HFF-Myc (cell line): ENCODE data around the gene SLC25A41.

Experiments
- DNase-seq: peaks from one replicate; pipeline ENCODE4 v3.0.0-alpha.2; 2011; ENCODE audit warnings: low read depth; ENCODE audit errors: extremely low read depth
- H3K4me3 ChIP-seq: replicated peaks from 2 replicates; pipeline ENCODE4 v1.5.1; 2011; ENCODE audit warnings: low read depth, mild to moderate bottlenecking, control low read depth, low read length
- CTCF ChIP-seq: IDR thresholded peaks from 2 replicates; pipeline ENCODE4 v1.5.1; 2012; ENCODE audit warnings: mild to moderate bottlenecking, low read depth, low read length, control low read depth; ENCODE audit errors: missing control alignments

Gene SLC25A41

GRCh38 chr19:6446452-6446851 lies 12.9 kb upstream of the SLC25A41 start:
- DNase-seq, result no peak
- no peak overlapping the region for H3K4me3 ChIP-seq
- TF ChIP-seq CTCF, result no peak

- DNase-seq, result no peak
- no peak for TF ChIP-seq CTCF
- no peak overlapping the region for H3K4me3 ChIP-seq
Observed at GRCh38 chr19:6443986-6444385, 10.4 kb upstream of the SLC25A41 start.

DNA sequence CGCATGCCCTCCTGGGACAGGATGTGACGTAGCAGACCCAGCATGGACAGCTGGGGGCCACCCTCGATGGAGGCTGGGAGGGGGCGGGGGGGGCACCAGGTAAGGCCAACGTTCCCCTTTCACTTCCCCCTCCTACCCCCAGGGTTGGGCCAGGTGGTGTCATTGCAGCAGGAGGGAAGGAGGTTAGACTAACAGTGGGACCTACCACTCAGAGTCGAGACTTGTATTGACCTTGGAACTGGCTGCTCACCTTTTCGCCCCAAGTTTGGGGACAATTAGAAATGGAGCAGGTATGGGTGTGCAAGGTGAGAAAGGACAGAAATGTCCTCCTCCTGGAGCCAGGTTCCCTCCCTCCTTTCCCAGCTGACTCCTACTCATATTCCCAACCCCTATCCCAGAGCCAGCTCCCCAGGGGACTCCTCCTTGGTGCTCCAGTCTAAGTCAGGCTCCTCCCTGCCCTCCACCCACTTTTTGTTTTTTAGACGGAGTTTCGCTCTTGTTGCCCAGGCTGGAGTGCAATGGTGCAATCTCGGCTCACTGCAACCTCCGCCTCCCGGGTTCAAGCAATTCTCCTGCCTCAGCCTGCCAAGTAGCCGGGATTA lies 8.6 kb upstream of the SLC25A41 start:
- DNase-seq, result no peak
- no peak overlapping the region for H3K4me3 ChIP-seq
- TF ChIP-seq CTCF, result no peak

DNA sequence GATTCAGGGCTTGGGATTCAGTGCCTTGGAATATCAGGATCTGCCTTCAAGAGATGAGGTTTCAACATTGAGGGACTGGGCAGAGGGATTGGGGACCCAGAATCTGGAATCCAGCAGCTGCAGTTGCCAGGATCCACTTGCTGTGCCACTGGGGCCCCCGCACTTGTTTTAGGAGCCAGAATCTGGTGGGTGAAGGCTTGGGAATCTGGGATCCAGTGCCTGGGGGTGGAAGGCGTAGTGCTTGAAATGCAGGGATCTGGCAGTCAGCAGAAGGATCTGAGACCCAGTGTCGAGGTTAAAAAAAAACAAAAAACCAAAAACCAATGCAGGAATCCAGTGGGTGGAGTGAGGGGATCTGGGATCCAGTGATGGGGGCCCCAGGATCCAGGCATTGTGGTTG lies 7.3 kb upstream of the SLC25A41 start:
- DNase-seq, result no peak
- no peak overlapping the region for H3K4me3 ChIP-seq
- no peak for TF ChIP-seq CTCF

- no peak overlapping the region for H3K4me3 ChIP-seq
- no peak for DNase-seq
- TF ChIP-seq CTCF, result no peak
Observed at GRCh38 chr19:6439743-6440142, 6.2 kb upstream of the SLC25A41 start.

DNA sequence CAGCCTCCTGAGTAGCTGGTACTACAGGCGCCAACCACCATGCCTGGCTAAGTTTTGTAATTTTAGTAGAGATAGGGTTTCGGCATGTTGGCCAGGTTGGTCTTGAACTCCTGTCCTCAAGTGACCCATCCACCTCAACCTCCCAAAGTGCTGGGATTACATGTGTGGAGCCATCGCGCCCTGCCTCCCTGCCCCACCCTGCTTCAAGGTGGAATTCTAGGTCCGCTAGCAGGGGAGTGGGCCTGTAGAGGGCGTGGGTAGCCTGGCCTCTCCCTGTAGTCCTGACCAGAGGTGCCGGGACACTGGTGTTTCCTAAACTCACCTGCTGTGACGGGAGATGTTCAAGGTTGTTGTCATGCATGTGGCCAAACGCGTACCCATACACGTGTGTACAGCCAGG lies 398 bp downstream of the SLC25A41 start:
- no peak overlapping the region for H3K4me3 ChIP-seq
- no peak for DNase-seq
- TF ChIP-seq CTCF, result no peak

- no peak for DNase-seq
- no peak for TF ChIP-seq CTCF
- no peak overlapping the region for H3K4me3 ChIP-seq
Observed at GRCh38 chr19:6431891-6432290, 1.7 kb downstream of the SLC25A41 start.
